Measurements from ENCODE around the gene GPR22.

GPR22 gene

DNA sequence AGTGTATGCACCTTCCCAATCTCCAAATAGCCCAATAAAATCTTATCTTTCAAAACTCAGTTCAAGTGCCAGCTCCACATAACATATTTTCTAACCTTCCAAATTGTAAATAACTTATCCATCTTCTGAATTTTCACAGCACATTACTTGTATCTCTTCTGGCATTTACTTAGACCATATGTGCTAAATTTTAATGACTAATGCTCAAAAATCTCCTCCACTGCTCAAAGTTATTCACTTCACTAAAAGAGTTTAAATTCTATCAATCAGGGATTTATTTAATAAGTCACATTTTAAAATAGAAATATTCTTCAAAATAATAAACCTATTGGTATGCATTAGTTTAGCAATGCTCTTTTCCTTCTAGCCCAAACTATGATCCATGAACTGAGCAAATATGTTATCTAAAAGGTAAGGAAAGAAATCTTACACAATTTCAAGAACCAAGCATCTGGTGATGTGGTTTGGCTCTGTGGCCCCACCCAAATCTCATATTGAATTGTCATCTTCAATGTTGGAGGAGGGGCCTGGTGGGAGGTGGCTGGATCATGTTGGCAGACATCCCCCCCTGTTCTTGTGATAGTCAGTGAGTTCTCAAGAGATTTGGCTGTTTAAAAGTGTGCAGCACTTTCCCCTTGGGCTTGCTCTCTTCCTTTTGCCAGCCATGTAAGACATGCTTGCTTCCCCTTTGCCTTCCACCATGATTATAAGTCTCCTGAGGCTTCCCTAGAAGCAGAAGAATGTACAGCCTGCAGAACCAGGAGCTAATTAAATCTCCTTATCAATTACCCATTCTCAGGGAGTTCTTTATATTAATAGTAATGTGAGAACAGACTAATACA, 28.1 kb upstream of the GPR22 start:
- no peak overlapping the region for H3K27ac ChIP-seq
- no peak for TF ChIP-seq CTCF (conservative IDR thresholded peaks at IDR 0.05)

DNA sequence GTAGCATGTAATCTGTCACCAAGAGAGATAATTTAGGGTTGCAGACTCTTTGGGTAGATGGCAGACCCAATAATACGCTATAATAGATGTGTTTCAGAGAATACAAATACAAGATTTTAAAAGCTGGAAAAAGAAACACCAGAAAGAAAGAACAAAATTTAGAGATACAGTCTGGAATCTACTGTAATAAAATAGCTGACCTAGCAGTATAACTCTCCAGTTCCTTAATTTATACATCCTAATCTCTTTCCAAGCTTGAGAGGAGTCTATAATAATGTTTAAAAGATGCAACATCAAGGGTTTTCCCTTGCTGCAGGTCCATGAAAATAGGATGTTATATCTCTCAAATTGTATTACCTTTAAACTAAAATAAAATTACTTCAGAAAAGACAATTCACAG, 27.2 kb upstream of the GPR22 start:
- H3K27ac ChIP-seq: no peak overlapping the region
- no peak for TF ChIP-seq CTCF (conservative IDR thresholded peaks at IDR 0.05)

- H3K27ac ChIP-seq: no peak overlapping the region
- TF ChIP-seq CTCF (conservative IDR thresholded peaks at IDR 0.05): no peak
These were observed 23.3 kb upstream of the GPR22 start for GRCh38 chr7:107446531-107446930.

DNA sequence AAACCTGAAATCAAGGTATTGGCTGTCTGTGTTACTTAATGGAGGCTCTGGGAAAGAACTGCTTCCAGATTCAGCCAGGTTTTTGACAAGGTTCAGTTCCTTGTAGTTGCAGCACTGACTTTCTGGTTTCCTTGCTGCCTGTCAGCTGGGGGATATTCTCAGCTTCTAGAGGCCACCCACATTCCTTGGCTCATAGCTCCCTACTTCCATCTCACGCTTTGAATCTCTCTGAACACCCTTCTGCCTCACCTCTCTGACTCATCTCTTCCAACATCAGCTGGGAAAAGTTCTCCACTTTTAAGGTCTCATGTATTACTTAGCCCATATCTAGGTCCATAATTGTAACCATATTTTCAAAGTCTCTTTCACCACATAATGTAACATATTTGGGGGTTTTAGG, 22.9 kb upstream of the GPR22 start:
- no peak overlapping the region for H3K27ac ChIP-seq
- no peak for TF ChIP-seq CTCF (conservative IDR thresholded peaks at IDR 0.05)

- H3K27ac ChIP-seq: no peak overlapping the region
- no peak for TF ChIP-seq CTCF (conservative IDR thresholded peaks at IDR 0.05)
These were observed 18.9 kb upstream of the GPR22 start for GRCh38 chr7:107450970-107451369.

DNA sequence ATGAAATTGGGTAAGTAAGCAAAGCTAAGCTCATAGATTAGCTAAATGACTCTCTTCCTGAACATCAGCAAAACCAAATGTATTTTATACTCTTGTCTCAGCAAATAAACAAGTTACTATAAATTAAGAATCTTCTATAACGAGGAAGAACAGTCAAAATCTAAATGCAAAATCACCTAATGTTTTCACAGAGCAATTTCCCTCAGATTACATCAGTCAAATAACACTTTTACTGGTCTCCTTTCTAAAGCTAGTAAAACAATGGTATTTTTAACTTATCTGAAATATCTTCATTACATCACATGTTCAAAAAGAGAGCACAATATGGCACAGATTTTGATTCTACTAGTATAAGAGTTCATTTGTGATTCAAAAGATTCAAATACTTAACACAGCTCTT, 16.5 kb upstream of the GPR22 start:
- TF ChIP-seq CTCF (conservative IDR thresholded peaks at IDR 0.05): no peak
- no peak overlapping the region for H3K27ac ChIP-seq

DNA sequence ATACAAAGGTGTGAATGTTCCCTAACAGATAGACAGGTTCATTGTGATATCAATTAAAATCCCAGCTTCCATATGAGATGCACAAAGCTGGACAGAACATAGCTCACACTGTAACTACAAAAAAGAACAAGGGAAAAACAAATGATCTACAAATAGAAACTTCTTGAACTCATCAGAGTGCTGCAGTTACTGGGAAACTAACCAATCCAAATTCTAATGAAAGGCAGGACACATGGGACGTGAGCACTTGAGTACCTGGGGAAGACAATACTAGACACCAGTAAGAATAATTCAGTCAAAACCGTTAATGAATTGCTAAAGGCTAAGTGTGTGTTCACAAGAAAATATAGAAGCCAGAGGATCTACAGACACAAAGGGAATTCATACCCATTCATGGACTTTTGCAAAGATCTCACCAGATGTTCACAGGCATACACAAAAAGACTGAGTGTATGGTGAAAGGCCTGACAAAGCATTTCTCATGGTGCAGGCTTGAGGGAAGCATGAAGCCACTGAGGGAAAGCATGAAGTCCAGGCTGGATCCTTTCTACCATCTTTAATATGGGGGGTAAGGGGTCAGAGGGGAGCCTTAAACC, 7.8 kb upstream of the GPR22 start:
- no peak for TF ChIP-seq CTCF (conservative IDR thresholded peaks at IDR 0.05)

More for the DNA sequence above, 7.8 kb upstream of the GPR22 start:
- H3K27ac ChIP-seq: no peak overlapping the region
